H9 (cell line): ENCODE measurements around the gene ERMAP. TPM values are rescaled to one million over a fixed set of nuclear protein-coding genes. Genes with fewer than 3 reads are reported as not detected.

ENCODE experiments used
- DNase-seq: peaks from one replicate; pipeline ENCODE4 v3.0.0-alpha.2; 2017
- H2AFZ ChIP-seq: one replicate; pipeline ENCODE4 v1.6.1; 2013; ENCODE audit warnings: mild to moderate bottlenecking, low read length, control low read depth, moderate library complexity
- H2AK5ac ChIP-seq: 2 replicates; pipeline ENCODE4 v1.6.1; 2013; ENCODE audit warnings: low read length, control low read depth, mixed read lengths; ENCODE audit not compliant: insufficient read length
- H2BK120ac ChIP-seq: one replicate; pipeline ENCODE4 v1.6.1; 2013; ENCODE audit warnings: low read depth, mild to moderate bottlenecking, low read length, control low read depth, inconsistent platforms; ENCODE audit not compliant: poor library complexity, severe bottlenecking
- H2BK12ac ChIP-seq: 2 replicates; pipeline ENCODE4 v1.6.1; 2013; ENCODE audit warnings: low read length, control low read depth, mixed read lengths, low read depth; ENCODE audit not compliant: insufficient read length
- H2BK15ac ChIP-seq: 2 replicates; pipeline ENCODE4 v1.6.1; 2013; ENCODE audit warnings: low read depth, low read length, control low read depth
- H2BK20ac ChIP-seq: one replicate; pipeline ENCODE4 v1.6.1; 2013; ENCODE audit warnings: low read depth, mild to moderate bottlenecking, low read length, control low read depth, inconsistent platforms; ENCODE audit not compliant: poor library complexity, severe bottlenecking
- H2BK5ac ChIP-seq: 2 replicates; pipeline ENCODE4 v1.6.1; 2013; ENCODE audit warnings: low read length, control low read depth, mixed read lengths; ENCODE audit not compliant: insufficient read length
- H3K14ac ChIP-seq: 2 replicates; pipeline ENCODE4 v1.6.1; 2013; ENCODE audit warnings: low read length, control low read depth; ENCODE audit not compliant: insufficient read depth
- H3K18ac ChIP-seq: 2 replicates; pipeline ENCODE4 v1.6.1; 2013; ENCODE audit warnings: low read depth, mild to moderate bottlenecking, mixed read lengths, low read length, control low read depth; ENCODE audit not compliant: insufficient read length
- H3K23ac ChIP-seq: 2 replicates; pipeline ENCODE4 v1.6.1; 2013; ENCODE audit warnings: low read length, control low read depth, mixed read lengths, low read depth; ENCODE audit not compliant: insufficient read length
- H3K23me2 ChIP-seq: 2 replicates; pipeline ENCODE4 v1.6.1; 2013; ENCODE audit warnings: low read depth, mild to moderate bottlenecking, mixed read lengths, low read length, control low read depth; ENCODE audit not compliant: insufficient read length, poor library complexity, severe bottlenecking
- H3K27ac ChIP-seq: 2 replicates; pipeline ENCODE4 v1.5.1; 2013; ENCODE audit warnings: low read length, control low read depth, mixed read lengths, low read depth; ENCODE audit not compliant: insufficient read length
- H3K27me3 ChIP-seq: 2 replicates; pipeline ENCODE4 v1.6.1; 2013; ENCODE audit warnings: low read length, control low read depth, inconsistent platforms; ENCODE audit not compliant: insufficient read depth
- H3K4ac ChIP-seq: 2 replicates; pipeline ENCODE4 v1.6.1; 2013; ENCODE audit warnings: low read depth, mild to moderate bottlenecking, control low read depth, inconsistent platforms, low read length, moderate library complexity
- H3K4me1 ChIP-seq: 2 replicates; pipeline ENCODE4 v1.6.1; 2013; ENCODE audit warnings: low read length, control low read depth, inconsistent platforms; ENCODE audit not compliant: insufficient read depth
- H3K4me2 ChIP-seq: 2 replicates; pipeline ENCODE4 v1.6.1; 2013; ENCODE audit warnings: low read length, control low read depth, mixed read lengths; ENCODE audit not compliant: insufficient read length, insufficient read depth
- H3K56ac ChIP-seq: 2 replicates; pipeline ENCODE4 v1.6.1; 2013; ENCODE audit warnings: low read depth, mild to moderate bottlenecking, mixed read lengths, low read length, control low read depth; ENCODE audit not compliant: insufficient read length
- H3K79me1 ChIP-seq: 2 replicates; pipeline ENCODE4 v1.6.1; 2013; ENCODE audit warnings: low read depth, mild to moderate bottlenecking, moderate library complexity, low read length, control low read depth, inconsistent platforms; ENCODE audit not compliant: insufficient read depth, poor library complexity, severe bottlenecking
- H3K79me2 ChIP-seq: 2 replicates; pipeline ENCODE4 v1.6.1; 2013; ENCODE audit warnings: low read length, control low read depth, inconsistent platforms; ENCODE audit not compliant: insufficient read depth
- H3K9ac ChIP-seq: 2 replicates; pipeline ENCODE4 v1.6.1; 2013; ENCODE audit warnings: low read length, control low read depth, mixed read lengths; ENCODE audit not compliant: insufficient read length; ENCODE audit errors: extremely low read depth
- H3K9me3 ChIP-seq: one replicate; pipeline ENCODE4 v1.6.1; 2013; ENCODE audit warnings: low read depth, low read length, inconsistent platforms; ENCODE audit not compliant: control insufficient read depth
- H3T11ph ChIP-seq: one replicate; pipeline ENCODE4 v1.6.1; 2013; ENCODE audit warnings: mild to moderate bottlenecking, low read length, control low read depth, inconsistent platforms
- H4K20me1 ChIP-seq: one replicate; pipeline ENCODE4 v1.6.1; 2013; ENCODE audit not compliant: control insufficient read depth, insufficient read length, insufficient read depth
- H4K5ac ChIP-seq: 2 replicates; pipeline ENCODE4 v1.6.1; 2013; ENCODE audit warnings: low read depth, mild to moderate bottlenecking, mixed read lengths, low read length, control low read depth; ENCODE audit not compliant: insufficient read length
- H4K8ac ChIP-seq: replicated peaks from 2 replicates; pipeline ENCODE4 v1.6.1; 2013; ENCODE audit warnings: low read length, control low read depth, mixed read lengths, low read depth; ENCODE audit not compliant: insufficient read length
- H4K91ac ChIP-seq: 2 replicates; pipeline ENCODE4 v1.6.1; 2013; ENCODE audit warnings: low read depth, mild to moderate bottlenecking, moderate library complexity, mixed read lengths, low read length, control low read depth; ENCODE audit not compliant: insufficient read length
- H3K27ac Mint-ChIP-seq, 3 experiments: 2 replicates in 2 of 3; 3 replicates in 1 of 3; pipeline ENCODE4 v1.8.0; 2020 to 2021; ENCODE audit warnings: mixed read lengths in 3 of 3, mild to moderate bottlenecking in 1 of 3, moderate library complexity in 1 of 3
- H3K27me3 Mint-ChIP-seq: 2 replicates; pipeline ENCODE4 v1.8.0; 2021; ENCODE audit warnings: low read depth, mild to moderate bottlenecking, moderate library complexity, mixed read lengths
- H3K36me3 Mint-ChIP-seq, 3 experiments: 2 replicates in 2 of 3; 3 replicates in 1 of 3; pipeline ENCODE4 v1.8.0; 2020 to 2021; ENCODE audit warnings: low read depth in 3 of 3, mixed read lengths in 3 of 3; ENCODE audit not compliant: insufficient read depth in 1 of 3
- H3K4me1 Mint-ChIP-seq, 2 experiments: 2 replicates each; pipeline ENCODE4 v1.8.0; 2020; ENCODE audit warnings: mixed read lengths in 2 of 2
- H3K4me3 Mint-ChIP-seq, 2 experiments: 2 replicates in 1 of 2; 3 replicates in 1 of 2; pipeline ENCODE4 v1.8.0; 2020 to 2021; ENCODE audit warnings: mild to moderate bottlenecking in 2 of 2, mixed read lengths in 2 of 2, moderate library complexity in 1 of 2
- H3K9me3 Mint-ChIP-seq, 2 experiments: 2 replicates in 1 of 2; 3 replicates in 1 of 2; pipeline ENCODE4 v1.8.0; 2020; ENCODE audit warnings: mild to moderate bottlenecking in 2 of 2, mixed read lengths in 2 of 2, moderate library complexity in 1 of 2
- WGBS: extraction: QIAGEN DNeasy Blood & Tissue Kit; methylation state at CpG from one replicate; pipeline ENCODE4 v1.1.7; 2013; ENCODE audit warnings: missing lambda C conversion rate, low lambda C conversion rate, mixed read lengths; ENCODE audit not compliant: insufficient read length; ENCODE audit errors: extremely low coverage; 5-methylcytosine and 5-hydroxymethylcytosine counted together
- total RNA-seq: library from RNA; stranded (reverse); gene quantifications from 2 replicates; pipeline ENCODE4 v1.2.1, GENCODE V29; 2021
- TF ChIP-seq, protein P1 (sequence below): fragments of 200-600 bp; sonication (generic); conservative IDR thresholded peaks from 3 replicates; pipeline ENCODE4 v1.8.0; 2021; ENCODE audit warnings: antibody characterized with exemption, mild to moderate bottlenecking

ERMAP gene
- total RNA-seq, 1 experiment from 2014 or later = 4.5 TPM

DNA sequence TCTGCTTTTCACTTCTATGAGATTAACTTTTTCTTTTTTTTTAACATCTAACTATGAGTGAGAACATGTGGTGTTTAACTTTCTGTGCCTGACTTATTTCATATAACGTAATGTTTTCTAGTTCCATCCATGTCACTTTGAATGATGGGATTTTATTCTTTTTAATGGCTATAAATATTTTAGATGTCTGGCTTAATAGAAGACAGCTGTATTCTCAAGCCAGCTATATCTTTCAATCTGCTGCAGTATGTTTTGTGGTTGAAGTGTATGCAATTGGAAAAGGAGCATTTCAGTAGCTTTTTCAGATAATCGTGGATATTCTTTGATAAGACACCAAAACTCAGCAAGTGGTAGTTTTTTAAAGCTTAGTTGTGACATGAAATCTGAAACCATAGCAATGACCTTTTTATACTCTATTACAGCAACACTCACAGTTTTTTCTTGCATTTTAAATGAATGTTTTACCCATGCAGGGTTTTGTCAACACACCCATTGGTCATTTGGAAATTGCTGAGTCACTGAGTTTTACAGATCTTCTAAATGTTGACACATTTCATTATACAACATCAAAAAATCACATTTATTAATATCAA is 6.0 kb downstream of the ERMAP start:
- Mint-ChIP-seq H3K27ac (peak overlapping the region in 1 of 3 experiments; percentile 30; a peak in 2 of 7 replicates), H3K9me3 (no peaks in the 10 kb centered on the region), H3K36me3 (no peaks in the 10 kb centered on the region; a peak in 1 of 7 replicates), H3K4me1 (peaks cover 19 to 22% of the 10 kb centered on the region in 2 experiments), H3K4me3 (no peak overlapping the region), H3K27me3 (no peaks in the 10 kb centered on the region)
- Histone ChIP-seq H3K4me2 (no peak overlapping the region), H3K14ac (no peak overlapping the region), H2BK12ac (no peak overlapping the region), H4K8ac (no peak overlapping the region), H3K56ac (no peak overlapping the region), H4K91ac (no peak overlapping the region), H2BK20ac (no peak overlapping the region), H3T11ph (no peak overlapping the region), H3K27ac (no peak overlapping the region), H3K23ac (no peak overlapping the region), H2BK5ac (no peak overlapping the region), H2AK5ac (no peak overlapping the region), H3K18ac (no peak overlapping the region), H2BK15ac (no peak overlapping the region), H4K5ac (no peak overlapping the region), H3K23me2 (no peaks in the 10 kb centered on the region), H3K9me3 (no peaks in the 10 kb centered on the region), H3K9ac (no peak overlapping the region), H2AFZ (no peak overlapping the region), H3K79me1 (no peaks in the 10 kb centered on the region), H3K4ac (no peak overlapping the region), H4K20me1 (no peaks in the 10 kb centered on the region), H3K27me3 (no peaks in the 10 kb centered on the region), H3K79me2 (no peaks in the 10 kb centered on the region; the same call in 1 of the 2 replicates), H2BK120ac (no peak overlapping the region), H3K4me1 (no peaks in the 10 kb centered on the region; the same call in 1 of the 2 replicates)
- TF ChIP-seq, protein P1, sequence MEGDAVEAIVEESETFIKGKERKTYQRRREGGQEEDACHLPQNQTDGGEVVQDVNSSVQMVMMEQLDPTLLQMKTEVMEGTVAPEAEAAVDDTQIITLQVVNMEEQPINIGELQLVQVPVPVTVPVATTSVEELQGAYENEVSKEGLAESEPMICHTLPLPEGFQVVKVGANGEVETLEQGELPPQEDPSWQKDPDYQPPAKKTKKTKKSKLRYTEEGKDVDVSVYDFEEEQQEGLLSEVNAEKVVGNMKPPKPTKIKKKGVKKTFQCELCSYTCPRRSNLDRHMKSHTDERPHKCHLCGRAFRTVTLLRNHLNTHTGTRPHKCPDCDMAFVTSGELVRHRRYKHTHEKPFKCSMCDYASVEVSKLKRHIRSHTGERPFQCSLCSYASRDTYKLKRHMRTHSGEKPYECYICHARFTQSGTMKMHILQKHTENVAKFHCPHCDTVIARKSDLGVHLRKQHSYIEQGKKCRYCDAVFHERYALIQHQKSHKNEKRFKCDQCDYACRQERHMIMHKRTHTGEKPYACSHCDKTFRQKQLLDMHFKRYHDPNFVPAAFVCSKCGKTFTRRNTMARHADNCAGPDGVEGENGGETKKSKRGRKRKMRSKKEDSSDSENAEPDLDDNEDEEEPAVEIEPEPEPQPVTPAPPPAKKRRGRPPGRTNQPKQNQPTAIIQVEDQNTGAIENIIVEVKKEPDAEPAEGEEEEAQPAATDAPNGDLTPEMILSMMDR = no peak
- no peak for DNase-seq
- WGBS = no CpG with 5 or more reads among the region's 2 CpGs
